ENCODE data around the gene ZNF646.

Gene ZNF646

DNA sequence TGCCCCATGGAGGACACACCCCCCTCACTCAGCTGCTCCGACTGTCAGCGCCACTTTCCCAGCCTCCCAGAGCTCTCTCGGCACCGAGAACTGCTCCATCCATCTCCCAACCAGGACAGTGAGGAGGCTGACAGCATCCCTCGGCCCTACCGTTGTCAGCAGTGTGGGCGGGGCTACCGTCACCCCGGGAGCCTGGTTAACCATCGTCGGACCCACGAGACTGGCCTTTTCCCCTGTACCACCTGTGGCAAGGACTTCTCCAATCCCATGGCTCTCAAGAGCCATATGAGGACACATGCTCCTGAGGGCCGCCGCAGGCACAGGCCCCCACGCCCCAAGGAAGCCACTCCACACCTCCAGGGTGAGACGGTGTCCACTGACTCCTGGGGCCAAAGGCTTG lies 2.1 kb downstream of the ZNF646 start:
- no peak overlapping the region for H3K4me3 ChIP-seq (ENCODE audit: low read length)
- no peak for TF ChIP-seq ZNF274 (IDR thresholded peaks at IDR 0.05; ENCODE audit: low read depth, low read length)

DNA sequence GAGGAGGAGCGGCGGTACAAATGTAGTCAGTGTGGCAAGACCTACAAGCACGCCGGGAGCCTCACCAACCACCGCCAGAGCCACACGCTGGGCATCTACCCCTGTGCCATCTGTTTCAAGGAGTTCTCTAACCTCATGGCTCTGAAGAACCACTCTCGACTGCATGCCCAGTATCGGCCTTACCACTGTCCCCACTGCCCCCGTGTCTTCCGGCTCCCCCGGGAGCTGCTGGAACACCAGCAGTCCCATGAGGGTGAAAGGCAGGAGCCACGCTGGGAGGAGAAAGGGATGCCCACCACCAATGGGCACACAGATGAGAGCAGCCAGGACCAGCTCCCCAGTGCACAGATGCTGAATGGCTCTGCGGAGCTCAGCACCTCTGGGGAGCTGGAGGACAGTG lies 2.8 kb downstream of the ZNF646 start:
- no peak for TF ChIP-seq ZNF274 (IDR thresholded peaks at IDR 0.05; ENCODE audit: low read depth, low read length)
- no peak overlapping the region for H3K4me3 ChIP-seq (ENCODE audit: low read length)

GRCh38 chr16:31077592-31078396 lies 3.6 kb downstream of the ZNF646 start:
- no peak overlapping the region for H3K4me3 ChIP-seq (ENCODE audit: low read length)
- no peak for TF ChIP-seq ZNF274 (IDR thresholded peaks at IDR 0.05; ENCODE audit: low read depth, low read length)

DNA sequence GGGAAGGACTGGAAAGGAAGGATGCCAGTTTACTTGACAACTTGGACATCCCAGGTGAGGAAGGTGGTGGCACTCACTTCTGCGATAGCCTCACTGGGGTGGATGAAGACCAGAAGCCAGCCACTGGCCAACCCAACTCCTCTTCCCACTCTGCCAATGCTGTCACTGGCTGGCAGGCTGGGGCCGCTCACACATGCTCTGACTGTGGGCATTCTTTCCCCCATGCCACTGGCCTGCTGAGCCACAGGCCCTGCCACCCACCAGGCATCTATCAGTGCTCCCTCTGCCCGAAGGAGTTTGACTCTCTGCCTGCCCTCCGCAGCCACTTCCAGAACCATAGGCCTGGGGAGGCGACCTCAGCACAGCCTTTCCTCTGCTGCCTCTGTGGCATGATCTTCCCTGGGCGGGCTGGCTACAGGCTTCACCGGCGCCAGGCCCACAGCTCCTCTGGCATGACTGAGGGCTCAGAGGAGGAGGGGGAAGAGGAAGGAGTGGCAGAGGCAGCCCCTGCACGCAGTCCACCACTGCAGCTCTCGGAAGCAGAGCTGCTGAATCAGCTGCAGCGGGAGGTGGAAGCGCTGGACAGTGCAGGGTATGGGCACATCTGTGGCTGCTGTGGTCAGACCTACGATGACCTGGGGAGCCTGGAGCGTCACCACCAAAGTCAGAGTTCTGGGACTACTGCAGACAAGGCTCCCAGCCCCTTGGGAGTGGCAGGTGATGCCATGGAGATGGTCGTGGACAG lies 4.5 kb downstream of the ZNF646 start:
- no peak overlapping the region for H3K4me3 ChIP-seq (ENCODE audit: low read length)
- no peak for TF ChIP-seq ZNF274 (IDR thresholded peaks at IDR 0.05; ENCODE audit: low read depth, low read length)

DNA sequence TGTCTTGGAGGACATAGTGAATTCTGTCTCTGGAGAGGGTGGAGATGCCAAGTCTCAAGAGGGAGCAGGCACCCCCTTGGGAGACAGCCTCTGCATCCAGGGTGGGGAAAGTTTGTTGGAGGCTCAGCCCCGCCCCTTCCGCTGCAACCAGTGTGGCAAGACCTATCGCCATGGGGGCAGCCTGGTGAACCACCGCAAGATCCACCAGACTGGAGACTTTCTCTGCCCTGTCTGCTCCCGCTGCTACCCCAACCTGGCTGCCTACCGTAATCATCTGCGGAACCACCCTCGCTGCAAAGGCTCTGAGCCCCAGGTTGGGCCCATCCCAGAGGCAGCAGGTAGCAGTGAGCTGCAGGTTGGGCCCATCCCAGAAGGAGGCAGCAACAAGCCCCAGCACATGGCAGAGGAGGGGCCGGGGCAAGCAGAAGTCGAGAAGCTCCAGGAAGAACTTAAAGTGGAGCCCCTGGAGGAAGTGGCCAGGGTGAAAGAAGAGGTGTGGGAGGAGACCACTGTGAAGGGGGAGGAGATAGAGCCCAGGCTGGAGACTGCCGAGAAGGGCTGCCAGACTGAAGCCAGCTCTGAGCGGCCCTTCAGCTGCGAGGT lies 5.2 kb downstream of the ZNF646 start:
- no peak for TF ChIP-seq ZNF274 (IDR thresholded peaks at IDR 0.05; ENCODE audit: low read depth, low read length)
- H3K4me3 ChIP-seq (ENCODE audit: low read length), result no peak overlapping the region

GRCh38 chr16:31080035-31080629 lies 5.9 kb downstream of the ZNF646 start:
- no peak for TF ChIP-seq ZNF274 (IDR thresholded peaks at IDR 0.05; ENCODE audit: low read depth, low read length)
- no peak overlapping the region for H3K4me3 ChIP-seq (ENCODE audit: low read length)

DNA sequence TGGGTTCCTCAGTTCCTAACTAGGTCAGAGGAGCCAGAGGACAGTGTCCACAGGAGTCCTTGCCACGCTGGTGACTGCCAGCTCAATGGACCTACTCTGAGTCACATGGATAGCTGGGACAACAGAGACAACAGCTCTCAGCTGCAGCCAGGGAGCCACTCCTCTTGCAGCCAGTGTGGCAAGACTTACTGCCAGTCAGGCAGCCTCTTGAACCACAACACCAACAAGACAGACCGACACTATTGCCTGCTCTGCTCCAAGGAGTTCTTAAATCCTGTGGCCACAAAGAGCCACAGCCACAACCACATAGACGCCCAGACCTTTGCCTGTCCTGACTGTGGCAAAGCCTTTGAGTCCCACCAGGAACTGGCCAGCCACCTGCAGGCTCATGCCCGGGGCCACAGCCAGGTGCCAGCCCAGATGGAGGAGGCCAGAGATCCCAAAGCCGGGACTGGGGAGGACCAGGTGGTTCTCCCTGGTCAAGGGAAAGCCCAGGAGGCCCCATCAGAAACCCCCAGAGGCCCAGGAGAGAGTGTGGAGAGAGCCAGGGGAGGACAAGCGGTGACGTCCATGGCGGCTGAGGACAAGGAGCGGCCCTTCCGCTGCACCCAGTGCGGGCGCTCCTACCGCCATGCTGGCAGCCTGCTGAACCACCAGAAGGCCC lies 6.7 kb downstream of the ZNF646 start:
- no peak overlapping the region for H3K4me3 ChIP-seq (ENCODE audit: low read length)
- TF ChIP-seq ZNF274 (IDR thresholded peaks at IDR 0.05; ENCODE audit: low read depth, low read length), result no peak

DNA sequence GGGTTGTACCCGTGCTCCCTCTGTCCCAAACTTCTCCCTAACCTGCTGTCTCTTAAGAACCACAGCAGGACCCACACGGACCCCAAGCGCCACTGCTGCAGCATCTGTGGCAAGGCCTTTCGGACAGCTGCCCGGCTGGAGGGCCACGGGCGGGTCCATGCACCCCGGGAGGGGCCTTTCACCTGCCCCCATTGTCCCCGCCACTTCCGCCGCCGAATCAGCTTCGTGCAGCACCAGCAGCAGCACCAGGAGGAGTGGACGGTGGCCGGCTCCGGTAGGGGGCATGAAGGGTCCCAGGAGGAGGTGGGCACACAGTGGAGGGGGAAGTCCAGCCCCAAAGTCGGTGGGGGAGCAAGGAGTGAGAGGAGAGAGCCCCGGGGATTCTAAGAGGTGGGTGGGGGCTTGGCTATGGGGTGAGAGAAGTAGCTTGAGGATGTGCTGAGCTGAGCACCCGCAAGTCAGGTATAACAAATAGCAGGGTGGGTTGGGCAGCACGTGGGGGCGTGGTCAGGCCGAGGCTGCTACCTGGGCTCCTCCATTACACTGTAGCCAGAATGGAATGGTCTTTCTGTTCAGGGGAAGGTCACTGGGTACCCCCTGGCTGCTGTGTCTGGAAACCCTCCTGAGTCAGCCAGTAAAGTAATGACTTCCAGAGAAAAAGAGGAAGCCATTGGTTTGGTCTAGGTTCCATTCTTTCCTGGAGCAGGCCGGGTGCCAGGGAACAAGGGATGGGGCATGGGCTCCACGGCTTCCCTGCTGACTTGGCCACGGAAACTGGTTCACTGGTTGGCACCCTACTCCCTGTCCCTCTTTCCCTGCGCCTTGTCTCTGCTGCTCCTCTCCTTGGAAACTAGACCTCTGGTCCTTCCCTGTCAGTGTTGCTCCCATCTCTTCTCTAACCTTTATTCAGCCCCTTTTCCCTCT lies 7.5 kb downstream of the ZNF646 start:
- no peak for TF ChIP-seq ZNF274 (IDR thresholded peaks at IDR 0.05; ENCODE audit: low read depth, low read length)
- no peak overlapping the region for H3K4me3 ChIP-seq (ENCODE audit: low read length)

DNA sequence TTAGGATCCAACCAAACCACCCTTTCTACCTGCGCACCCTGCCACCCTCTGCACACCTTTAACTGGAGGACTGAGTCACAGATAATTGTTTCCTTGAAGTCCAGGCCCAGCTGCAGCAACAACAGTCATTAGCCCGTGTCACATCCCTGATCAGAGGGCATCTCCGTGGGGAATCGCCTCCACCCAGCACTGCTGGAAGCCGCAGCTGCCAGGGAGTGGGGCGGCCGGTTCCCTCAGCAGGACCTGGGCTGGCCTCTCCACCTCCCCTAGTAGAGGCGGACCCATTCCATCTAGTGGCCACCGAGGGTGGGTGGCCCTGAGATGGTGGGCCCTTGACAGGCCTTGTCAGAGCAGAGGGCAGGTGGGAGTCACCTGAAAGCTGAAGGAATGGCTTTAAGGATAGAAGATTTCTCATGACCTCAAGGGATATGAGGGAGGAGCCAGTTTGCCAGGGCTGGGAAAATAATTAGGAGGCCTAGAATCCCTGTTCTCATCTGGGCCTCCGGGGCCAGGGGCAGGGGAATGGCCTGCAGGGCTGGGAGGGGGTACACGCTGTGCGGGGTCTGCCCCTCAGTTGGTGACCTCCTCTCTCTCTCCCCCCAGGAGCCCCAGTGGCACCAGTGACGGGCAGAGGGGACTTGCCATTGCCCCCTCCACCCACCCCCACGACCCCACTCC lies 8.3 kb downstream of the ZNF646 start:
- H3K4me3 ChIP-seq (ENCODE audit: low read length), result no peak overlapping the region
- no peak for TF ChIP-seq ZNF274 (IDR thresholded peaks at IDR 0.05; ENCODE audit: low read depth, low read length)

DNA sequence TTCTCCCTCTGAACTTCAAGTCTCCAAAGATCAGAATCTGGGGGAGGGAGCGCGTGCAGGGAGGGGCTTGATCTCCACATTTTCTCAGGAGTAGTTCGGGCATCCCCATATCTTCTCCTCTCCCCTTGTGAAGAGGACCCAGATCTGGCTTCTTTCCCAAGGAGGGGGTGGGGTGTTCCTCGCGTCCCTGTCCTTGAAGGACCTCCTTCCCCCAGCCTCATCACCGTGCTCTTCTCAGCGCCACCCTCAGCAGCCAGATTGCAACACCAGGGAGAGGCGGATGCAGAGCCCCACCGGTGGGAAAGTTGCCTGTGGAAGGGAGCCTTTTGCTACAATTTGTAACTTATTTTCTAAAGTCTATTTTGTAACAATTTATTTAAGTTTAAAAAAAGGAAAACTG lies 8.9 kb downstream of the ZNF646 start:
- H3K4me3 ChIP-seq (ENCODE audit: low read length), result no peak overlapping the region
- no peak for TF ChIP-seq ZNF274 (IDR thresholded peaks at IDR 0.05; ENCODE audit: low read depth, low read length)

DNA sequence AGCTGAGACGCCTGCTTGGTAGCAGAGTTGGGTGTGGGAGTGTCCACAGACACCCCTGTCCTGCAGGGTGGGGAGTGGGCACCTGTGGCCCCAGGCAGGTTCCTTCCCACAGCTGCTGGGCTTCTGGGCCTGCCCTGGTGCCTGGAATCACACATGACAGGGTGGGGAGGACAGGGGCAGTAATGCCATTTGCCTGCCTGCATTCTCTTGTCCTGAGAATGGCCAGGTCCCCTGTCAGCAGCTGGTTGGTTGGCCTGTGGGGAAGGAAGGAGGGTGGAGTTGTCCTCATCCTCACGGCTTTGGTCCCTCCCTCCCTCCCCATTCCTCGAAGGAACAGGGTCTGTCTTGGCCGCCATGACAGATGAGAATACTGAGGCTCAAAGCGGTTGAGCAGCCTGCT lies 9.3 kb downstream of the ZNF646 start:
- no peak for TF ChIP-seq ZNF274 (IDR thresholded peaks at IDR 0.05; ENCODE audit: low read depth, low read length)
- H3K4me3 ChIP-seq (ENCODE audit: low read length), result no peak overlapping the region

DNA sequence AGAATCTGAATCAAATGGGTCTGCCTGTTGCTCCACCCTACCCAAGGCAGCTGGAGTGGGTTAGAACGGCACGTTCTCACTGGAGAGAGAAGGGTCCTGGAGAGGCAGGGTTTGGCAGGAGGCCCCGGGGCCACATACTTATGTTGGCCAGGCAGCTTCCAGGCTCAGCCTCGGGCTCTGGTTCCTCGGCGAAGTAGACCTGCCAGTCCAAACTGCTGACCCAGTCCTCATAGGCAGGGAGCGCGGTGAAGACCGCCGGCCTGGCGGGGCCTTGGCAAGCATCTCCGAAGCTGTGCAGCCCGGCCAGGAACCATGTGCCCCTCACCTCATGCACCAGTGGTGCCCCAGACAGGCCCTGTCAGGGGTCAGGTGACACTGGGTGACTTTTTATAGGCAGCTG lies 9.8 kb downstream of the ZNF646 start:
- H3K4me3 ChIP-seq (ENCODE audit: low read length), result no peak overlapping the region
- TF ChIP-seq ZNF274 (IDR thresholded peaks at IDR 0.05; ENCODE audit: low read depth, low read length), result no peak
